ENCODE results near the gene CCDC181. TPM values are rescaled to one million over a fixed set of nuclear protein-coding genes. Genes with fewer than 3 reads are reported as not detected.

The CCDC181 gene
- total RNA-seq: 10 to 100 TPM in 1 of 7 donors, 1 to 10 TPM in 6; 4.4 to 10.9 (median 6.3) TPM
- 1 to 10 TPM; 4.1 to 5.5 TPM for polyA plus RNA-seq
- long read RNA-seq, donor 1, partial matches to known transcripts: 11 of 16 reads
- long read RNA-seq, donor 1, other reads (novel, unspliced or antisense): 2 of 16 reads
- long read RNA-seq, donor 2, partial matches to known transcripts: 0 of 4 reads
- long read RNA-seq, donor 2, other reads (novel, unspliced or antisense): 0 of 4 reads
- long read RNA-seq, donor 3, transcript CCDC181-202 (6 exons, 1,860 nt): major isoform, 8 of 13 reads
- long read RNA-seq, donor 3, partial matches to known transcripts: 2 of 13 reads
- long read RNA-seq, donor 3, other reads (novel, unspliced or antisense): 1 of 13 reads

GRCh38 chr1:169427081-169427641, at the start of gene CCDC181:
TSS of gene CCDC181 (minus strand) at chr1:169427474. CDS start at chr1:169424927, 2,547 bp downstream.
- peak within 1 kb of the TSS in 1 of 2 donors; percentile 4 for H3K27ac ChIP-seq
- H3K4me1 ChIP-seq (ENCODE audit: insufficient read depth): no peaks in the 10 kb centered on the region
- H3K9me3 ChIP-seq: no peaks in the 10 kb centered on the region
- H3K36me3 ChIP-seq: no peaks in the 10 kb centered on the region
- 0 to 2% (median 1%) methylated on average over 29 of the region's 29 CpGs for WGBS, 3 donors
- no peaks in the 10 kb centered on the region for H3K27me3 ChIP-seq
- peak; percentile 19 for TF ChIP-seq POLR2A (IDR thresholded peaks at IDR 0.05)
- TF ChIP-seq EP300 (IDR thresholded peaks at IDR 0.05): no peak
- TF ChIP-seq CTCF (IDR thresholded peaks at IDR 0.05): no peak
- H3K4me3 ChIP-seq: peak within 1 kb of the TSS; percentile 50
- DNase-seq: peak; percentile 72 to 86 (median 78)
- intact Hi-C loops (cut with DNase I): no loop called here

- H3K9me3 ChIP-seq: no peaks in the 10 kb centered on the region
- no peak for DNase-seq
- H3K27ac ChIP-seq: no peak overlapping the region
- intact Hi-C loops (cut with DNase I): no loop called here
- H3K4me1 ChIP-seq (ENCODE audit: insufficient read depth): no peaks in the 10 kb centered on the region
- TF ChIP-seq EP300 (IDR thresholded peaks at IDR 0.05) (no peak), CTCF (IDR thresholded peaks at IDR 0.05) (no peak), POLR2A (IDR thresholded peaks at IDR 0.05) (no peak)
- no peaks in the 10 kb centered on the region for H3K36me3 ChIP-seq
- H3K4me3 ChIP-seq: no peak overlapping the region
- WGBS, 3 donors: 61 to 70% (median 64%) methylated on average over 3 of the region's 3 CpGs
- H3K27me3 ChIP-seq: no peaks in the 10 kb centered on the region
These were observed 48.6 kb upstream of the CCDC181 start for GRCh38 chr1:169475806-169476387.

- 95 to 96% (median 96%) methylated on average over 1 of the region's 1 CpG for whole genome bisulfite sequencing, 3 donors
- H3K9me3 ChIP-seq: no peaks in the 10 kb centered on the region
- H3K36me3 ChIP-seq: no peaks in the 10 kb centered on the region
- no peaks in the 10 kb centered on the region for H3K27me3 ChIP-seq
- no peak overlapping the region for H3K4me3 ChIP-seq
- H3K4me1 ChIP-seq (ENCODE audit: insufficient read depth): no peaks in the 10 kb centered on the region
- intact Hi-C loops (cut with DNase I): no loop called here
- DNase-seq: no peak
- TF ChIP-seq POLR2A (IDR thresholded peaks at IDR 0.05) (no peak), CTCF (IDR thresholded peaks at IDR 0.05) (no peak), EP300 (IDR thresholded peaks at IDR 0.05) (no peak)
- no peak overlapping the region for H3K27ac ChIP-seq
These were observed 47.2 kb upstream of the CCDC181 start for GRCh38 chr1:169474302-169474995.

- WGBS, 3 donors: 82 to 95% (median 95%) methylated on average over 5 of the region's 5 CpGs
- H3K9me3 ChIP-seq: no peaks in the 10 kb centered on the region
- intact Hi-C loops (cut with DNase I): no loop called here
- H3K36me3 ChIP-seq: no peaks in the 10 kb centered on the region
- no peak overlapping the region for H3K27ac ChIP-seq
- no peaks in the 10 kb centered on the region for H3K27me3 ChIP-seq
- no peak overlapping the region for H3K4me3 ChIP-seq
- no peak for DNase-seq
- no peaks in the 10 kb centered on the region for H3K4me1 ChIP-seq (ENCODE audit: insufficient read depth)
- TF ChIP-seq POLR2A (IDR thresholded peaks at IDR 0.05) (no peak), CTCF (IDR thresholded peaks at IDR 0.05) (no peak), EP300 (IDR thresholded peaks at IDR 0.05) (no peak)
These were observed 46.1 kb upstream of the CCDC181 start for GRCh38 chr1:169473347-169473746.
